Fibroblast of mammary gland (primary cell): ENCODE results near the gene PRSS53.
A peak's percentile ranks its signal among the peaks of the same experiment; 100 is the strongest.

ENCODE experiments used
- DNase-seq: peaks from one replicate; pipeline ENCODE4 v3.0.0-alpha.2; 2010; ENCODE audit warnings: low read depth
- H3K4me3 ChIP-seq: 2 replicates; pipeline ENCODE4 v1.5.1; 2011; ENCODE audit warnings: low read depth, mild to moderate bottlenecking, low read length, moderate library complexity; ENCODE audit not compliant: control insufficient read depth
- CTCF ChIP-seq: conservative IDR thresholded peaks from 2 replicates; pipeline ENCODE4 v1.5.1; 2011; ENCODE audit warnings: low read depth, low read length, inconsistent platforms; ENCODE audit not compliant: control insufficient read depth, insufficient read depth

The PRSS53 gene

GRCh38 chr16:31078597-31079341, 10.0 kb downstream of the PRSS53 start:
- DNase-seq: no peak
- no peak overlapping the region for H3K4me3 ChIP-seq
- no peak for TF ChIP-seq CTCF

- TF ChIP-seq CTCF: no peak
- no peak overlapping the region for H3K4me3 ChIP-seq
- no peak for DNase-seq
Observed at GRCh38 chr16:31077592-31078396, 10.9 kb downstream of the PRSS53 start.

- H3K4me3 ChIP-seq: no peak overlapping the region
- DNase-seq: no peak
- no peak for TF ChIP-seq CTCF
Observed at GRCh38 chr16:31077024-31077423, 11.7 kb downstream of the PRSS53 start.

- no peak for TF ChIP-seq CTCF
- no peak for DNase-seq
- H3K4me3 ChIP-seq: no peak overlapping the region
Observed at GRCh38 chr16:31076319-31076718, 12.4 kb downstream of the PRSS53 start.

- peak; percentile 49 for DNase-seq
- H3K4me3 ChIP-seq: peak overlapping the region; percentile 98
- TF ChIP-seq CTCF: no peak
Observed at GRCh38 chr16:31074814-31075183, 13.9 kb downstream of the PRSS53 start.

GRCh38 chr16:31073970-31074813, 14.6 kb downstream of the PRSS53 start, which contains the start of the genes ZNF646 and ZNF668:
TSS of gene ZNF646 (plus strand) at chr16:31074422. CDS start at chr16:31076325, 1,903 bp downstream.
TSS of gene ZNF668 (minus strand) at chr16:31074240. CDS start at chr16:31064459, 9,781 bp downstream.
- no peak for TF ChIP-seq CTCF
- peak within 1 kb of the TSS; percentile 98 for H3K4me3 ChIP-seq
- peak; percentile 99 for DNase-seq
